Peyer's patch (tissue), 4 donors: ENCODE data around the gene TMPRSS3. TPM values are rescaled to one million over a fixed set of nuclear protein-coding genes. Genes with fewer than 3 reads are reported as not detected.

Experiments
- DNase-seq, 3 donors: peaks; one replicate each; pipeline ENCODE4 v3.0.0-alpha.2; 2017 to 2019
- H3K27ac ChIP-seq, 4 donors: fragments of 200-600 bp; sonication (generic); one replicate each; pipeline ENCODE4 v1.5.1; 2016 to 2019
- H3K27me3 ChIP-seq, 2 donors: fragments of 200-600 bp; sonication (generic); one replicate each; pipeline ENCODE4 v1.5.1; 2019
- H3K36me3 ChIP-seq, 3 donors: fragments of 200-600 bp; sonication (generic); one replicate each; pipeline ENCODE4 v1.5.1; 2016 to 2019
- H3K4me1 ChIP-seq, 4 donors: fragments of 200-600 bp; sonication (generic); one replicate each; pipeline ENCODE4 v1.5.1; 2016 to 2019
- H3K4me3 ChIP-seq, 4 donors: fragments of 200-600 bp; sonication (generic); 1 replicate in 3 of 4; 2 replicates in 1 of 4; pipeline ENCODE4 v1.5.1; 2016 to 2019; ENCODE audit warnings: mild to moderate bottlenecking in 1 of 4
- H3K9me3 ChIP-seq, 4 donors: fragments of 200-600 bp; sonication (generic); one replicate each; pipeline ENCODE4 v1.5.1; 2016 to 2019; ENCODE audit warnings: mild to moderate bottlenecking in 1 of 4
- POLR2A ChIP-seq, 2 donors: fragments of 450-650 bp; IDR thresholded peaks; one replicate each; pipeline ENCODE4 v1.5.1; 2017; ENCODE audit warnings: antibody characterized with exemption in 2 of 2, mild to moderate bottlenecking in 2 of 2, moderate library complexity in 2 of 2
- total RNA-seq, 4 donors: library from RNA; depleted of rRNA; stranded (reverse); fragments of >200 nt; gene quantifications; one replicate each; pipeline ENCODE4 v1.1.0, GENCODE V29; 2016
- TF ChIP-seq, protein P1 (sequence below), 6 experiments: fragments of 450-650 bp in 4 of 6; fragments of 200-600 bp in 2 of 6; sonication (generic) in 1 of 6; IDR thresholded peaks; one replicate each; pipeline ENCODE4 v1.5.1; 2017 to 2019; ENCODE audit warnings: antibody characterized with exemption in 6 of 6, mild to moderate bottlenecking in 3 of 6, moderate library complexity in 1 of 6

Gene TMPRSS3
- total RNA-seq, 4 donors from 2014 or later: 0.54 to 2.5 TPM; not detected in 2

- no peaks in the 10 kb centered on the region for H3K36me3 ChIP-seq
- no peaks in the 10 kb centered on the region for H3K9me3 ChIP-seq
- H3K4me3 ChIP-seq: peak overlapping the region in 2 of 4 donors; percentile 8 to 22
- TF ChIP-seq, protein P1, sequence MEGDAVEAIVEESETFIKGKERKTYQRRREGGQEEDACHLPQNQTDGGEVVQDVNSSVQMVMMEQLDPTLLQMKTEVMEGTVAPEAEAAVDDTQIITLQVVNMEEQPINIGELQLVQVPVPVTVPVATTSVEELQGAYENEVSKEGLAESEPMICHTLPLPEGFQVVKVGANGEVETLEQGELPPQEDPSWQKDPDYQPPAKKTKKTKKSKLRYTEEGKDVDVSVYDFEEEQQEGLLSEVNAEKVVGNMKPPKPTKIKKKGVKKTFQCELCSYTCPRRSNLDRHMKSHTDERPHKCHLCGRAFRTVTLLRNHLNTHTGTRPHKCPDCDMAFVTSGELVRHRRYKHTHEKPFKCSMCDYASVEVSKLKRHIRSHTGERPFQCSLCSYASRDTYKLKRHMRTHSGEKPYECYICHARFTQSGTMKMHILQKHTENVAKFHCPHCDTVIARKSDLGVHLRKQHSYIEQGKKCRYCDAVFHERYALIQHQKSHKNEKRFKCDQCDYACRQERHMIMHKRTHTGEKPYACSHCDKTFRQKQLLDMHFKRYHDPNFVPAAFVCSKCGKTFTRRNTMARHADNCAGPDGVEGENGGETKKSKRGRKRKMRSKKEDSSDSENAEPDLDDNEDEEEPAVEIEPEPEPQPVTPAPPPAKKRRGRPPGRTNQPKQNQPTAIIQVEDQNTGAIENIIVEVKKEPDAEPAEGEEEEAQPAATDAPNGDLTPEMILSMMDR (IDR thresholded peaks at IDR 0.05): no peak
- TF ChIP-seq POLR2A (IDR thresholded peaks at IDR 0.05): no peak
- DNase-seq: peak in 1 of 3 donors; percentile 47
- no peaks in the 10 kb centered on the region for H3K27me3 ChIP-seq
- H3K4me1 ChIP-seq: peaks cover 0 to 8% (median 0%) of the 10 kb centered on the region in 4 donors
- H3K27ac ChIP-seq: peak overlapping the region in 2 of 4 donors; percentile 59 to 78
Observed at GRCh38 chr21:42374864-42375499, 20.9 kb downstream of the TMPRSS3 start.

DNA sequence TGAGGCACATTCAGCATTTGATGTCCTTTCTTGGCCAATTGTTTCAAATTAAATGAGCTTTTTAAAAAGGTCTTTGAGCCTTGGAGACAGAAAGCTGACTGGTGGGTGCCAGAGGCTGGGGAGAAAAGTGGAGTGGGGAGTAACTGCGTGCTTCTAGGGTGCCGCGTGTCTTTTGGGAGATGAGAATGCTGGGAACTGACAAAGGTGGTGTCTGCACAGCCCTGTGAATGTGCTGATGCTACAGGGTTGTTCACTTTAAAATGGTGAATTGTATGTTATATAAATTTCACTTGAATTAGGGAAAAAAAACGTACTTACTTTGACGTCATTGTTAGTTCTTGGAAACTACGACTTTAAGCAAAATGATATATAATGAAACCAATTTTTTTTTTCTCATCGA, 21.4 kb downstream of the TMPRSS3 start:
- TF ChIP-seq, protein P1 (IDR thresholded peaks at IDR 0.05): no peak
- no peak for TF ChIP-seq POLR2A (IDR thresholded peaks at IDR 0.05)
- peaks cover 0 to 8% (median 0%) of the 10 kb centered on the region in 4 donors for H3K4me1 ChIP-seq
- H3K9me3 ChIP-seq: no peaks in the 10 kb centered on the region
- no peak overlapping the region for H3K27ac ChIP-seq
- no peak overlapping the region for H3K4me3 ChIP-seq
- no peak for DNase-seq
- H3K27me3 ChIP-seq: no peaks in the 10 kb centered on the region
- no peaks in the 10 kb centered on the region for H3K36me3 ChIP-seq

- Histone ChIP-seq H3K36me3 (no peaks in the 10 kb centered on the region), H3K27me3 (no peaks in the 10 kb centered on the region), H3K9me3 (no peaks in the 10 kb centered on the region), H3K4me1 (peaks cover 0 to 8% (median 0%) of the 10 kb centered on the region in 4 donors), H3K27ac (no peak overlapping the region), H3K4me3 (no peak overlapping the region)
- TF ChIP-seq, protein P1 (IDR thresholded peaks at IDR 0.05): no peak
- no peak for TF ChIP-seq POLR2A (IDR thresholded peaks at IDR 0.05)
- DNase-seq: peak in 1 of 3 donors; percentile 43
Observed at GRCh38 chr21:42373908-42374455, 21.9 kb downstream of the TMPRSS3 start.

GRCh38 chr21:42373196-42373907, 22.5 kb downstream of the TMPRSS3 start:
- Histone ChIP-seq H3K9me3 (no peaks in the 10 kb centered on the region), H3K36me3 (no peaks in the 10 kb centered on the region), H3K27me3 (no peaks in the 10 kb centered on the region), H3K27ac (no peak overlapping the region), H3K4me3 (no peak overlapping the region), H3K4me1 (peaks cover 0 to 8% (median 0%) of the 10 kb centered on the region in 4 donors)
- TF ChIP-seq POLR2A (IDR thresholded peaks at IDR 0.05): no peak
- TF ChIP-seq, protein P1 (IDR thresholded peaks at IDR 0.05): no peak
- peak in 1 of 3 donors; percentile 34 for DNase-seq

DNA sequence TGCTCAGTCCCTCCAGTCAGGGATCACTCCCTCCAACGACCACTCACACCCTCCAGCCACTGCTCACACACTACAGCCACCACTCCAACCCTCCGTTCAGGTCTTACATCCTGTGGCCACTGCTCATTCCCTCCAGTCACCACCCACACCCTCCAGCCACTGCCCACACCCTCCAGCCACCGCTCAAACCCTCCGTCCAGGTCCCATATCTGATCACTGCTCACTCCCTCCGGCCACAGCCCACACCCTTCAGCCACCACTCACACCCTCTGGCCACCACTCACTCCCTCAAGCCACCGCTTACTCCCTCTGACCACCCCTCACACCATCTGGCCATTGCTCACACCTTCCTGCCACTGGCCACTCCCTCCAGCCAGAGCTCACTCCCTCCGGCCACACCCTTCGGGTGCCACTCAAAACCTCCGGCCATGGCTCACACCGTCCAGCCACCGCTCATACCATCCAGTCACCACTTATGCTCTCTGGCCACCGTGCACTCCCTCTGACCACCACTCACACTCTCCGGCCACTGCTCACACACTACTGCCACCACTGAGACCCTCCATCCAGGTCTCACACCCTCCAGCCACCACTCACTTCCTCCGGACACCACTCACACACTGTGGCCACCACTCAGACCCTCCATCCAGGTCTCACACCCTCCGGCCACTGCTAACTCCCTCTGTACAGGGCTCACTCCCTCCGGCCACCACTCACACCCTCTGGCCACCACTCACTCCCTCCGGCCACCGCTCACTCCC, 24.8 kb downstream of the TMPRSS3 start:
- H3K4me1 ChIP-seq: peaks cover 0 to 8% (median 0%) of the 10 kb centered on the region in 4 donors
- H3K27me3 ChIP-seq: no peaks in the 10 kb centered on the region
- TF ChIP-seq, protein P1 (IDR thresholded peaks at IDR 0.05): no peak
- no peak for TF ChIP-seq POLR2A (IDR thresholded peaks at IDR 0.05)
- H3K27ac ChIP-seq: no peak overlapping the region
- H3K36me3 ChIP-seq: no peaks in the 10 kb centered on the region
- H3K4me3 ChIP-seq: no peak overlapping the region
- H3K9me3 ChIP-seq: no peaks in the 10 kb centered on the region
- DNase-seq: peak in 1 of 3 donors; percentile 43
